Measurements from ENCODE around the gene FNDC3A.

Gene FNDC3A

DNA sequence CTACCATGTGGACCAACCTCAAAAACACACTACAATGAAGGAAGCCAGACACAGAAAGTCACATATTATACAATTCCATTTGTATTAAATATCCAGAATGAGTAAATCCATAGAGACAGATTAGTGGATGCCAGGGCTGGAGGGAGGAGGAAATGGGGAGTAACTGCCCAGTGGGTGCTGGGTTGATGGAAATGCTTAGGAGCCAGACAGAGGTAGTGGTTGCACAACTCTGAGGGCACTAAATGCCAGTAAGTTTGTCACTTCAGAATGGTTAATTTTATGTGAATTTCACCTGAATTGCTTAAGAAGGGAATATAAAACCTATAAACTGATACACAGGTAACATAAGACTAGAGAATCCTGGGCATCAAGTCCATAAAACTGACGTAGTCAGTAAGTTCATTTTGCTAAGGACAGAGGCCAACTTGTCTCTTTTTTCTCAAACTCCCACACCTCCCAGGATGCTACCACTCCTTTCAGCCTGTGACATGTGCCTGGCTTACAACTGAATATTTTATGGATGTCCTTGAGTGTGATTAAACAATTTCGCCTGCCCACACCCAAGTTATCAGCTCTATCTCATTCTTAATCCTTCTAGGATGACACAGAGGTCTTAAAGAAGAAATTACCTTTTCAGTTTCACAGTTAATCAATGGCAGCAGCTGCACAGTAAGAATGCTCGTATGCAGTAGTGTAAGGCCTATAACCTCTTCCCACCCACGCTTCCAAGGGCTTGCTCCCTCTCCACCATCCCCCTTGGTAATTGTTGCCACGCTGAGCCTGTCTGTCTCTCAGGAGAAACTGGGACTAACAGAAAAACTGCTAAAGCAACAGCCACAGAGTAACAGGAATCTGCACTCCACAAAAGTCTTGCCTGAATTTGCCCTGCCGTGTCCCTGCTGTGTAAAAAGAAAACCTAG is 238.5 kb downstream of the FNDC3A start:
- no peak for DNase-seq (ENCODE audit: extremely low read depth, low read depth)
- TF ChIP-seq, protein P1, sequence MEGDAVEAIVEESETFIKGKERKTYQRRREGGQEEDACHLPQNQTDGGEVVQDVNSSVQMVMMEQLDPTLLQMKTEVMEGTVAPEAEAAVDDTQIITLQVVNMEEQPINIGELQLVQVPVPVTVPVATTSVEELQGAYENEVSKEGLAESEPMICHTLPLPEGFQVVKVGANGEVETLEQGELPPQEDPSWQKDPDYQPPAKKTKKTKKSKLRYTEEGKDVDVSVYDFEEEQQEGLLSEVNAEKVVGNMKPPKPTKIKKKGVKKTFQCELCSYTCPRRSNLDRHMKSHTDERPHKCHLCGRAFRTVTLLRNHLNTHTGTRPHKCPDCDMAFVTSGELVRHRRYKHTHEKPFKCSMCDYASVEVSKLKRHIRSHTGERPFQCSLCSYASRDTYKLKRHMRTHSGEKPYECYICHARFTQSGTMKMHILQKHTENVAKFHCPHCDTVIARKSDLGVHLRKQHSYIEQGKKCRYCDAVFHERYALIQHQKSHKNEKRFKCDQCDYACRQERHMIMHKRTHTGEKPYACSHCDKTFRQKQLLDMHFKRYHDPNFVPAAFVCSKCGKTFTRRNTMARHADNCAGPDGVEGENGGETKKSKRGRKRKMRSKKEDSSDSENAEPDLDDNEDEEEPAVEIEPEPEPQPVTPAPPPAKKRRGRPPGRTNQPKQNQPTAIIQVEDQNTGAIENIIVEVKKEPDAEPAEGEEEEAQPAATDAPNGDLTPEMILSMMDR (IDR thresholded peaks at IDR 0.05; ENCODE audit: low read depth, low read length), result no peak

DNA sequence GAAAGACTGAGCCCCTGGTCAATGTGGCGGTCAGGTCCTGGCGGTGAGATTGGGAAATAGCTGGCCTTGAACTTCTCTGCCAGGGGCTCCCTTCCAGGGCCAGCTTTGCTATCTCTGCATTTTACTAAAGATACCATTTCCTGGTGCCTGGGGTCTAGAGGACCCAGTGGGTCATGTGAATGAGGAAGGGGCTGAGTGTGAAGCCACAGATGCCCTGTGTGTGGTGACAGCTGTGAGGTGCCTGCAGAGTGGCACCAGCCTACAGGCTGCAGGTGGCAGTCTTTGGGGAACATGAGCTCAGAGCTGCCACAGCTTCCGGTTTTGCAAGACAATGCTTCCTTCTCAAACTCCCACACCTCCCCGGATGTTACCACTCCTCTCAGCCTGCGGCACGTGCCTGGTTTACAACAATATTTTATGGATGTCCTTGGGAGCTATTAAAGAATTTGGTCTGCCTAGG is 239.2 kb downstream of the FNDC3A start:
- TF ChIP-seq, protein P1 (IDR thresholded peaks at IDR 0.05; ENCODE audit: low read depth, low read length), result no peak
- DNase-seq (ENCODE audit: extremely low read depth, low read depth), result no peak

DNA sequence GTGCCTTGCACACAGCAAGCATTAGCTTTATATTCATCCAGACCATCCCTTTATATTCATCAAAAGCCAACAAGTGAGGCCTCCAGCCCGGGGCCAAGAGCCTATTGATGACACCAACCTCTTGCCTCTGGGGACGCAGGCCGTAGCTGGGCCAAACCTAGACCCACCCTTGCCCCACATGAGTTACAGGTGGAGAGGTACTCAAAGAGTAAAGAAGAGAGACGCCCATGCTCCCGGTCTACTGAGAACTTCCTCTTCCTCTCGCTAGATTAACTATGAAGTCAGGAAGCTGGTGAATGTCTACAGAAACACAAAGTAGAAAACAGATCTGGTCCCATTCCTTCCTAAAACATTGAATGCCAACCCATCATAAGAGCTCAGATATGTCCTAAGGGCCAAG is 240.6 kb downstream of the FNDC3A start:
- no peak for DNase-seq (ENCODE audit: extremely low read depth, low read depth)
- TF ChIP-seq, protein P1 (IDR thresholded peaks at IDR 0.05; ENCODE audit: low read depth, low read length), result no peak

DNA sequence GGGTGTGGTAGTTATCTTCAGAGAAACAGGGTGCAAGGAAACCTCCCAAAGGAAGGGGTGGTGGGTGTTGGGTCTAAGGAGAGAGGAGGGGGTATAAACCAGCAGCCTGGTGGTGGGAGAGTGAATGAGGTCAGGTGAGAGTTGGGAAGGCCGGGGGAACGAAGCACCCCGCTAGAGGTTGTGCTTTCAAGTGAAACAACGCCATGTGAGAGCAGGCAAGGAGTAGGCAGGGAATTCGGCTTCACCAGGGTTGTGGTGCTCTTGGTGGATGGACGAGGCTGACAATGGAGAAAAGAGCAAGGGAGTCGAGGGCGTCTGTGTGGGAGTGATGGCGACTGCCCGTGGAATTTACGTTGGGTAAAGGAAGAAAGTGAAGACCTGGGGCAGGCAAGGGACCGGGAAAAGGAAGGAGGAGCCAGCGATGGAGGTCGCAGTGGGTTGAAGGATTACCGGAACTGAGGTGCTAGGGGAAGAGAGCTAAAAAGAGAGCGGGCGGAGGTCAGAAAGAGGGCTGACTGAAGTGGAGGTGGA is 242.3 kb downstream of the FNDC3A start:
- DNase-seq (ENCODE audit: extremely low read depth, low read depth), result no peak
- TF ChIP-seq, protein P1 (IDR thresholded peaks at IDR 0.05; ENCODE audit: low read depth, low read length), result no peak

DNA sequence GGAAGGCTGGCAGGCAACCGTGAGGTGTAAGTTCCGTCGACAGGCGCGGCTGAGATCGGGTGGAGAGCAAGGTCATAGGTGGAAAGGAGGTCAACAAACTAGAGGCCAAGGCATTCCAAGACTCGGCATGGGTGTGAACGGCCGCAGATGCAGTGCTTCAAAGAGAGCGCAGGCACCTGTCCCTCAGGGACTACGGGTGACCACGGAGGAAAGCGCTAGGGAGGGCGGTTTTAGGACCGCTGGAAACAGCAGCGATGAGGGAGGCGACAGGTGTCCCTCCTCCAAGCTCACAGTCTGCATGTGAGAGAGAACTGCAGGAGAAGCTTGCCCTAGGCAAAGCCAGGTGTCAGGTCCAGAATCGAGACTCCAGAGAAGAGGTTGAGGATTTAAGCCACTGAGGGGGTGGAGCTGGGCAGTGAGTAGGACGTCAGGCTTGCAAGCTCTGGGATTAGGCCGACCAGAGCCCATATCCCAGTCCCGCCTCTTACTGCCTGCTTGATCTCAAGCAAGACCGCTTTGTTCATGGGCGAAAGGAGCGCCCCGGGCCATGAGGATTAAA is 242.9 kb downstream of the FNDC3A start:
- DNase-seq (ENCODE audit: extremely low read depth, low read depth), result no peak

DNA sequence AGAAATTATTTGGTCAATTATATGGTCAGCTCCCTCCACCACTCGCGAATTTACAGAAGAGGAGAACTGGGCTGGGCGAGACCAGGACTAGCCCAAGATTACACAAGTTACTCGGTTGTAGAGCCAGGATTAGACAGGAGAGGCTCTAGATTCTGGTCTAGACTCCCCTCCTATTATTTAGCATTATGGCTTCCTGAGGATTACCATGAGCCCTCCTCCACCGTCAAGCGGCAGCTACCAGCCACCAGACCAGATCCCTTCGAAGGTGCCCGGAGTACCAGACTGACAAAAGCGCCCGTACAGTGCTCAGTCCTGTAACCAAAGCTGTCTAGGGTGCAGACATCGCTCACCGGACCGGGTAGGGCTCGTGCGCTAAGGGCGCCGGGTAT is 243.9 kb downstream of the FNDC3A start:
- DNase-seq (ENCODE audit: extremely low read depth, low read depth), result no peak
- TF ChIP-seq, protein P1 (IDR thresholded peaks at IDR 0.05; ENCODE audit: low read depth, low read length), result no peak

More for the DNA sequence above, 242.9 kb downstream of the FNDC3A start:
- TF ChIP-seq, protein P1 (IDR thresholded peaks at IDR 0.05; ENCODE audit: low read depth, low read length), result no peak
